GM19238 (cell line): Measurements from ENCODE around the gene SEMA4D.

Source experiments
- DNase-seq: peaks from one replicate; pipeline ENCODE4 v3.0.0; 2011; ENCODE audit warnings: low spot score; ENCODE audit not compliant: insufficient read length

The SEMA4D gene, protein sequence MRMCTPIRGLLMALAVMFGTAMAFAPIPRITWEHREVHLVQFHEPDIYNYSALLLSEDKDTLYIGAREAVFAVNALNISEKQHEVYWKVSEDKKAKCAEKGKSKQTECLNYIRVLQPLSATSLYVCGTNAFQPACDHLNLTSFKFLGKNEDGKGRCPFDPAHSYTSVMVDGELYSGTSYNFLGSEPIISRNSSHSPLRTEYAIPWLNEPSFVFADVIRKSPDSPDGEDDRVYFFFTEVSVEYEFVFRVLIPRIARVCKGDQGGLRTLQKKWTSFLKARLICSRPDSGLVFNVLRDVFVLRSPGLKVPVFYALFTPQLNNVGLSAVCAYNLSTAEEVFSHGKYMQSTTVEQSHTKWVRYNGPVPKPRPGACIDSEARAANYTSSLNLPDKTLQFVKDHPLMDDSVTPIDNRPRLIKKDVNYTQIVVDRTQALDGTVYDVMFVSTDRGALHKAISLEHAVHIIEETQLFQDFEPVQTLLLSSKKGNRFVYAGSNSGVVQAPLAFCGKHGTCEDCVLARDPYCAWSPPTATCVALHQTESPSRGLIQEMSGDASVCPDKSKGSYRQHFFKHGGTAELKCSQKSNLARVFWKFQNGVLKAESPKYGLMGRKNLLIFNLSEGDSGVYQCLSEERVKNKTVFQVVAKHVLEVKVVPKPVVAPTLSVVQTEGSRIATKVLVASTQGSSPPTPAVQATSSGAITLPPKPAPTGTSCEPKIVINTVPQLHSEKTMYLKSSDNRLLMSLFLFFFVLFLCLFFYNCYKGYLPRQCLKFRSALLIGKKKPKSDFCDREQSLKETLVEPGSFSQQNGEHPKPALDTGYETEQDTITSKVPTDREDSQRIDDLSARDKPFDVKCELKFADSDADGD

DNA sequence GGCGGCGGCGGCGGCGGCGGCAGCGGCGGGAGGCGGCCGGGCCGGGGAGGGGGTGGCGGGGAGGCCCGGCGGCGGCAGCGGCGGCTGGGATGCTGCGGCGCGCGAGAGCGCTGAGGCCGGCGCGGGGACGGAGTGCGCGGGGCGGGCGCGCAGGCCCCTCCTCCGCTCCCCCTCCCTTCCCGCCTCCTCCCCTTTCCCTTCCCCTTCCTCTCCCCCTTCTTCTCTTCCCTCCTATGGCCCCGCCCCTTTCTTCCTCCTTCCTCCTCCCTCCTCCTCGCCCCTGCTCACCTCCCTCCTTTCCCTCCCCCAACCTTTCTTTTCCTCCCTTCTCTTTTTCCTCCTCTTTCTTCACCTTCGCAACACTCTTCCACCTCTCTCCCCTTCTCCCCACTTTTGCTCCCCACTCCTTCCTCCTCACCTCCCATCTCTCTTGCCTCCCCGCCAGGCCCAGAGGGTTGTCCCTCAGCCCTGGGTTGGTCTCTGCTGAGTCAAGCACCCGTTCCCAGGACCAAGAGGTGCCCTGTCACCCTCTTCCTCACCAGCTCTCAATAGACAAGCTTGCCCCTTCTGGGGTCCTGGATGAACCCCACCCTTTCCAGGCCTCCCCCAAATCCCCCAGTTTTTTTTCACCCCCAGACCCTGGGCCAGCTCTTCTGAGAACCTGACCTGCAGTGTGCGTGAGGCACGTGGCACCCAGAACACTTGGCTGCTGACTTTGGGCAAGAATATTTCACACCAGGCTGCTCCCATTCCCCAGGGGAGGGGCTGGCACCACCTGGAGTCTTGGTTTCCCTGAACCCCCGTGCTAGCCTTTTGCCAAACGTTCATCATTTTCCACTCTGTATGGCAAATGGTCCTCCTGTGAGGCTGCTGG lies at the start of gene SEMA4D:
Gene SEMA4D, minus strand, starts transcription at position 136 of the 874 bp plus-strand sequence. CDS start 92,657 bp downstream, outside the sequence.
- peak; percentile 67 for DNase-seq

DNA sequence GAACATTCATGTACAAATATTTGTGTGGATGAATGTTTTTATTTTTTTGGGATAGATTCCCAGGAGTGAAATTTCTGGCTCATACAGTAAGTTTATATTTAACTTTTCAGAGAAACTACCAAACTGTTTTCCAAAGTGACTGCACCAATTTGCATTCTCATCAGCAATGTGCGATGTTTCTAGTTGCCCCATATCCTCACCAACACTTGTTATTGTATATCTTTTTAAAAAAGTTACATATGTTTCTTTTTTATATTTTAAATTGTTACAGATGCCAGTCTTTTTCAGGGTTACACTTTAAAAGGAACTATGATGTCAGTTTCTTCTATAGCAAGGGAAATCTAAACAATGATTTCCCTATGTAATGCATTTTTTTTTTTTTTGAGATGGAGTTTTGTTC lies 49.1 kb upstream of the SEMA4D start:
- no peak for DNase-seq

DNA sequence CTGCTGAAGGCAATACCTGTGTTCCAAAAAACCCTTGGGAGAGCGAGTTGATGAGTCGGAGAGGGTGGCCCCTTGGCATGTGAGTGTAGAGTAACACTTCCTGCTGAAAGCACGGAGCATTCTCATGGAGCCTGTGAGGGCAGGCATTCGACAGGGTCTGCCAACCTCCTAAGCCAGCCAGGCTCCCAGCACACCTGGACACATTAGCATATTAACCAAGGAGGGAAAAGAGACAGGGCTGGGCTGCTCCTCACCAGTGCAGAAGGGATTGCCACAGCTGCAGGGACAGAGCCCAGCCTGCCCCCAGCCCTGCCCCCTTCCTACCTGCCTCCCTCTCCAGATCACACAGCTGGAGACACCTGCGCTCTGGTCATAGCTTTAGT lies 46.4 kb upstream of the SEMA4D start:
- DNase-seq, result no peak

DNA sequence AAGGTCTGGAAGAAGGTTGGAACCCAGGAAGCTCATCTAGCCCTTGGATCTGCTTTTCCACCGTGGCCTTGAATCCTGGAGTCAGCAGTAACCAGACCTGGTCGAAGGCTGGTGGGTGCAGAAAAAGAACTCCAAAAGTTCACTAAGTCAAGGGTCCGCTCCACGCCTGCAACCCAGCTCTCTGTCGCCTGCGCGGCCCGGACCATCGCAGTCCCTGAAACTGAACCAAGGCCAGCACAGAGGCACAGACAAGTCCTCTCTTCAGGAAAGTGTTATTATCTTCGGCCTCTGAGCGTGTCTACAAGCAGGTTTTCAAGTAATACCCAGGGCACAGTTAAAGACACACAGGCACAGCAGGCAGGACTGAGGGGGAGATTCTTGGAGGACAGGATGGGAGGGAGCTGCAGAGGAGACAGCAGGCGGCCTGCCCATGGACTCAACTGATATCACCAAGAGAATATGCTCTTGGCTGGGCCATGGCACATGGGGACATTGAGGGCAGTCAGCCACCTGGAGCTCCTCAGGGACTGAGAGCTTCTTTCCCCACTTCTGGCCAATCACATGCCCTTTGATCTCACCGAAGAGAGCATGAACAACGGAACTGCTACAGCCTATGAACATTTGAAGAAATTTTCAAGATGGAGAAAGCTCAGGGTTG lies 45.8 kb upstream of the SEMA4D start:
- DNase-seq, result no peak

DNA sequence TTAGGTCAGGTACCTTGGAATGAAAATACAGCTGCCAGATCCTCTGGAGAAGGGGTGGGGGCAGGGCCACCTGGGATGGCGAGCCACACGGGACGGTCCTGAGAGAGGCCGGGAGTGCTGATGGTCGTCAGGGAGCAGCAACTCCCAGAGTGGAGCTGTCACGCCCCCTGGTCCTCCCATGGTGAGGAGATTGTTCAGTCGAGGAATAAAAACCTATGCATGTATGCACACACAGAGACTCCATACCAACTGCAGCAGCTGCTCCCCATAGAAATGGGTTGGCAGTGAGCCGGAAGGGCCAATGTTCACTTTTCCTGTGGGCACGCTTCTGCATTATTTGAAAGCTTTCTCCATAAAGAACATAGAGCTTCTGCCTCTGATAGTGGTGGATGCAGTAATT lies 45.2 kb upstream of the SEMA4D start:
- DNase-seq, result no peak

DNA sequence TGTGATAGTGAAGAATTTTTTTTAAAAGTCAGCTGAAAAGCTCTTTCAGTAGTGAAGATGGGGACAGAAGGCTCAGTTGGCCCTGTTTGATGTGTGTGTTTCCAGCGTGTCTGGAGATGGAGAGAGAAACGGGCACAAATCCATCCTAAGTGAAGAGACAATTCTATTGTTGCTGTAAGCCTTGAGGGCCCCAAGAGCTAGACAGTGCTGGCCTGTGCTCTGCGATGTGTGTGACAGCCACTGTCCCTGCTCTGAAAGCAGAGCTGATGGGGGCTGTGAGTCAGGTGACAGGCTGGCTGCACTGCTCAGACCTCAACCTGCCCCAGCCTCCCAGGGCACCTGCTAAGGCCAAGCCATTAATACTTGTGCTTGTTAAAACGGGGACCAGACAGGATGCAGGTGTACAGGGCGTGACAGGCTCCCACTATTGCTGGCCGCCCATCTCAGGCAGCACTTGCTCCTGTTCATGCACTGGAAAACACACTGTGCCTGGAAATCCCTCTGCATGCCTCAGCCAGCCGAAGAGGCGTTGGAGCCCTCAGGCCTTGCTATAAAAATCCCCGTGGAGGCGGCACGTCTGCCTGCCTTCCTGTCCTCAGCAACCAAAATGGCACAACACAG lies 44.6 kb upstream of the SEMA4D start:
- DNase-seq, result peak; percentile 35

DNA sequence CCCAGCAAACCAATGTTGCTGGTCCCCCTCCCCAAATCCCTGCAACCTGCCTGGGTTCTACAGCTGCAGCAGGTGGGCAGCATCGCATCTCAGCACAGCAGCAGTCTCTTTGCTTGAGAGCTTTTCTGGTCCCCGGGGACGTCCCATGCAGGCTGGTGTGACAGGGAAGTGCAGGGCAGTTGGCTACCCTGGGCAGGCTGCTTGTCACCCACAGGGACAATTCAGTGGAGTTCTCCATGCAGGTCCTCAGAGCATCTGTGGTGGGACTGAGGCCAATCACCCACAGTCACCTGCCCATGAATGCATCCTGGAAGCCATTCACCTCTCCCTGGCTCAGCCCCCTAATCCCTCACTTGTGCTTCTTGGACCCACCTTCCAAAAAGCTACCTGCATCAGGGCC lies 43.9 kb upstream of the SEMA4D start:
- DNase-seq, result no peak

DNA sequence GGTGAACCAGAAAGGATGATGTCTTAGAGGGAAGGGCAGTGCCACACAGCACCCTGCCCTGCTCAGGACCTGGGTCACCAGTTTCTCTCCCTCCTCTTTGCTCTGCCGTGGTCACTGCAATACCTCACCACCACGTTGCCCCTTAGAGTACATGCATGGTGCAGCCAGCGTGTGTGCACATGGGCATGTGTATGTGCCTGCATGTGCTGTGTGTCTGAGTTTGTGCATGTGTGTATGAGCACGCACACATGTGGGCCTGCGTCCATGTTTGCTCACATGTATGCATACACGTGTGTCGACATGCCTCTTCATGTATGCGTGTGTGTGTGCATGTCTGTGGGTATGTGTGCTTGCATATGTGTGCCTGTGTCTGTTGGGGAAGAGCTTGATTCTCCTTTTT lies 41.5 kb upstream of the SEMA4D start:
- no peak for DNase-seq

DNA sequence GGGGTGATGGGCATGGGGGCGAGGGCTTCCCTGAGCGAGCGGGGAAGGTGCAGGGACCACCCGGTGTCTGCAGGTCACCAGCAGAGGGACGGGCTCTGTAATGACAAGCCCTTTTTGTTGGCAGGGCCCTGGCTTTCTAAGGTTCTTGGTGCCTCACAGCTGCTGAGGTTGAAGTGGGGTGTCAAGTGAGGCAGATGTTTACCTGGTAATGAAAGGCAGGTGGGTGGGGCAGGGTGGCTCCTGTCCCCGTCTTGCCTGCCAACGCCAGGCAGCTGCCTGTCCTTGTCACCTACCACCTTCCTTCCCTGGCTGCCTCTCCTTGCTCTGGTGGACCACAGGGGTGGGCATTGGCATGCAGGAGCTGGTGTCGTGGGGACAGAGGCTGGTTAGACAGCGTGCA lies 41.0 kb upstream of the SEMA4D start:
- DNase-seq, result no peak

DNA sequence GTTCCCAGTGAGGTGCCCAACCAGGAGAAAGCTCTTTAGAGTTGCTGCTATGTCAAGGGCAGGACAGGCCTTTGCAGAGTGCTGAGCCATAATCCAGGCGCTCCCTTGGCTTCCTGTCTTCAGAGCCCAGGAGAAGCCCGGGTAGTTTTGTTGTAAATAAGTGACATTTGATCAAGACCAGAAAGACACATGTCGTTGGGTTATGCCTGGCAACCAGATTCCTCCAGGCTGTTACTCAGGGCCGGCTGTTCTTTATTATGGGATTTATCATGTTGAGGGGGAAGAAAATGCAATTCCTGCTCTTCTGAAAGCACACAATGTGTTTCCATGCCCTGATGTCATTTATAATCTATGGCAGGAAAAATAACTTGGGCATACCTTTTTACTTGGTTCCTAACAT lies 39.3 kb upstream of the SEMA4D start:
- DNase-seq, result no peak

DNA sequence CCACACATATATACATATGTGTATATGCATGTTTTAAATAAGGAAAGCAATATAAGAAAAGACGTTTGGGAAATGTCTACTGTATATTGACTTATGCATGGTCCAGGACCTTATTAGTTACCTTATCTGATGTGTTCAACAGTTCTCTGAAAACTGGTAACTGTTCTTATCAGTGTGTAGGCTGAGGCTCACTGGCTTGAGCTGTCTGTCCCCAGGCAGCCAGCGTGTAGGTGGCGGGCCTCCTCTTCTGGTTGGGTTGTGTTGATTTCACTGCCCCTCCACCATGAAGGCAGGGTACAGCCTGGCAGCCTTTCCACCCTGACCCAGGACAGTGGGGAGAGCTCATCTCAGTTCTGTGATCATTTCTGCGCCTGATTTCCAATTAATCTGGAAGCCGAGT lies 38.7 kb upstream of the SEMA4D start:
- DNase-seq, result no peak

DNA sequence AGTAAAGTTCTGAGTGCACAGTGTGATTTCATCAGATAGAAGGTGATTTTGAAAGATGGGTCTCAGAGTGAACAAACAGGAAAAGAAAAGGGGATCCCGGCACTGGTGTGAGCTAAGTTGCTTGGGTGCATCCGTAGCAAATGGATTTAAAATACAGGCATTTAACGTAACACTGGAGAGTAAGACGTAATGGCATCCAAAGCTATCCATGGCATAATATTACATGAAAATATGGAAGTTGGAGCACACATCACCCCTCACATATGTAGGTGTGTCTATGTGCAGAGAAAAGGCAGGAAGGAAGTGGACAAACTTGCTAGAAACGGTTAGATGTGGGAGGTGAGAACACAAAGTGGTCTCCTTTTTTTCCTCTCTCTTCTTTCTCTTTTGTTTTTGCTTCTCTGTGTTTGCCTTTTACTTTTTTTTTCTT lies 38.2 kb upstream of the SEMA4D start:
- no peak for DNase-seq

DNA sequence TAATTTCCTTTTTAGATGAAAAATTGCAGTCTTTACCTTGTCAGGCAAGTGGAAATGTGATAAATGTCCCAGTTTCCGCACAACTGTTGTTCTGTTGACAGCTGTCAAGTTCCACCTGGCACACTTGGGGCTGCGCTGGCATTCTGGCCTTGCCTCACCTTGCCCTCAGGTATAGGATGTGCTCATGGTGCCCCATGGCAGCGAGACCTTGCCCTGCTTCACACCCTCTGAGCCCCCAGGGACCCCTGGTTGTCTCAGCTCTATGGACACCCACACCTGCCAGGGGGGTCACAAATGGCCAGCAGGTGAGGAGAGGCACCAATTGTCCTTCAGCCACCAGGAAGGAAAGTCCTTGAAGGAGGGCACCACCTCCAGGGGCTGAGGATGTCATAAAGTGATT lies 37.5 kb upstream of the SEMA4D start:
- no peak for DNase-seq

DNA sequence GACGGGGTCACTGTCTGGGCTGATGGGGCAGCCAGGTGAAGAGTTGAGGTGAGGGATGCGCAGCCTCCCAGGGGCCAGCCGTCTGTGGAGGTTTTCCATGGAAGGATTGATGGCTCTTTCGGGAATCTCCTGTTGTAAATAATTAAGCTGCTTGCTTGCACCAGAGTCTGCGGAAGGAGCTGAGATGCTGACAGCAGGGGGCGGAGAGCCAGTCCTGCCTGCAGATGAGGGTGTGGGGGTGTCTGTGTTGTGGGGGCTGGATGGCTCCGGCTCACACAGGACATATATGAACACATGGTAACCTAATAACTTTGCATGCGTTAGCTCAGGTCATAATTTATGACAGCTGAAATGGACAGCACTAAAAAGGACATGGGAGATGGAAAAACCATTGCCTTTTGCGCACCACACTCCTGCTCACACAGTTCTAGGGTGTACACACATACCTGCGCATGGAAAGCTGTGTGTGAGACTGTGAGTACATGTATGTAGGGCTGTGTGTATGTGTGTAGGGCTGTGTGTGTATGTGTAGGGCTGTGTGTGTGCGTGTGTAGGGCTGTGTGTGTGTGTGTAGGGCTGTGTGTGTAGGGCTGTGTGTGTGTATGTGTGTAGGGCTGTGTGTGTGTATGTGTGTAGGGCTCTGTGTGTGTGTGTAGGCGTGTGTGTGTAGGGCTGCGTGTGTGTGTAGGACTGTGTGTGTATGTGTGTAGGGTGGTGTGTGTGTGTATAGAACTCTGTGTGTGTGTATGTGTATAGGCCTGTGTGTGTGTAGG lies 36.8 kb upstream of the SEMA4D start:
- DNase-seq, result no peak

DNA sequence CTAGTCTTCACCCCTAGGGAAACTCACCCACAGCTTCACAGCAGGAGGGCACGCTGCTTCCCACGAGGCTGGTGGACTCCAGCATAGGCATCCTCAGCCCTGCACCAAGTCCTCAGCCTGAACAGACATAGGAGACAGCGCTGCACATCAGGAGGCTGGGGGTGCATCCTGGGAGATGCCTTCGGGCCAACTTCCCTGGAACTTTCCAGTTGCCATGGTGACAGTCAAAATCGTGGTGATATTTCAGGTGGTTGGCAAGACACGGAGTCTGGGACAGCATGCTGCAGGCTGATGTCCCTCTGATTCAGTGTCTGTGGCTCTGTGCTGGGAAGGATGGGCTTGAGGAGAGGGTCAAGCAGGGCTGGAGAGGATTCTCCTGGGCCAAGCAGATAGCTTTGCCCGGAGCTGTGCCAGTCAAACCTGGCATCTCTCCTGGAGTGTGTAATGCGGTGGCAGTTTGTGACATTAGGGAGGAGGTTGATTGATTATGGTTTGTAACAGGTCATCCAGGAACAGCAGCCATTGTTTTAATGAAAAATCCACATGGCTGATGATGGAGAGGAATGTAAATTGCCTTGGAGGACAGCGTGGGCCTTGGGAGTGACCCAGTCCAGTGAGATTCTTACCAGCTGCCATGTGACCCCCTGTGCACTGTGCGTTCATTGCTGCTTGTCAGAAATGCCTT lies 35.6 kb upstream of the SEMA4D start:
- DNase-seq, result no peak

DNA sequence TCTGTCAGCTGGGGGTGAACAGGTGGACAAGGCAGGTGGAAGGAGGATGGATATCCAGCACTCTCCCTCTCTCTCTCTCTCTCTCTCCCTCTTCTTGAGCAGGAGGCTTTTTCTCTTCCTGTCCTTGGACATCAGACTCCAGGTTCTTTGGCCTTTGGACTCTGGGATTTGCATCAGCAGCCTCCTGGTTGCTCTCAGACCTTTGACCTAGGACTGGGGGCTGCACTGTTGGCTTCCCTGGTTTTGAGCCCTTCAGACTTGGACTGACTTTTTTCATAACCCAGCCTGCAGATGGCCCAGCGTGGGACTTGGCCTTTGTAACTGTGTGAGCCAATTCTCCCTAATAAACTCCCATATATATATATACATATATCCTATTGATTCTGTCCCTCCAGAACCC lies 35.0 kb upstream of the SEMA4D start:
- no peak for DNase-seq

DNA sequence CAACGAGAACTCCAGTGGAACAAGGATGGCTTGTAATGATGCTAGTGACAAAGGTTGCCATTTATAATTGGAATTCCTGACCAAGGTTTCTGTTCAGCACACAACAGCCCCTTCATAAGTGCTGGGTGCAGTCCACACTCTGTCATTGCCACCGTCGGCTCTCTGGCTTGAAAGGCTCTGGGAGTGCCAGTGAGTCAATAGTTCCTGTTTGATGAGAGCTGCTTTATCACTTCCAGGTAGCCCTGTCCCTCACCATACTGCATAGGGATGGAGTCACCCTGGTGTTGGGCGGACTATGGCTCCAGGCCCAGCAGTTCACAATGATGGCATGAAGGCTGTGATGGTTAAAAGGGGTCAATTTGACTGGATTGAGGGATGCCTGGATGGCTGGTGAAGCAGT lies 34.6 kb upstream of the SEMA4D start:
- DNase-seq, result no peak

DNA sequence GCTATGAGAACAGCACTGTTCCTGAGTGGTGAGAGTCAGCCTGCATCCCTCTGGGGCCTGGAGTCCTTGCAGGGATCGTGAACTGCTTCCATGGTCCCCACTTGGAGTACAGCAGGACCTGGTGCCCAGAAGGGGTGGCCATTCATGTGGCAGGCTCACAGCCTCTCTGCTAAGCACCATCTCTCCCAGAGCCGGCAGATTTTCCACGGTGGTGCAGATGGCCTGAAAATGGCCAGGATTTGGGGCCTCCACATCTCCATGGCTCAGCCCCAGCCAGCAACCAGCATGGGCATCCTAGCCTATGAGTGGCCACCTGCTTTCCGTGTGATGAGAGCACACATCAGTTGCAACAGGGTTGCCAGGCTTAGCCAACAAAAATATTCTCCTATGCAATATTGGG lies 33.9 kb upstream of the SEMA4D start:
- DNase-seq, result no peak

DNA sequence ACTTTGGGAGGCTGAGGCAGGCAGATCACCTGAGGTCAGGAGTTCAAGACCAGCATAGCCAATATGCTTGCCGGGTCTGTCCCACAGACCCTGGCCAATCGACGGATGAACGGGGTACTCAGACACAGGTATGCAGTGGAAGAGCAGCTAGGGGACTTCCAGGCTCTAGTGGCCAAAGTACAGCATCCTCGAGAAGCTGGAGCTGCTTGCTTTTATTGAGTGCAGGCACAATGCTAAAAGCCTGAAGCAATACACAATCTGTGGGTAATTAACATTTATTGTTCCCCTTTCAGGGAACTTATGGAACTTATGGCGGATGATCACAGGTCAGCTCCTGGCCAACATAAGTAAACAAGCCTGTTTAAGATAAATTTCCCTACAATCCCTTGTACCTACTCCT lies 32.8 kb upstream of the SEMA4D start:
- no peak for DNase-seq
